SH-SY5Y (cell line): ENCODE data around the gene VWA5A.

ENCODE experiments used
- GATA2 ChIP-seq: IDR thresholded peaks from 2 replicates; pipeline ENCODE4 v1.6.1; 2011; ENCODE audit warnings: mild to moderate bottlenecking, low read depth, low read length
- GATA3 ChIP-seq: IDR thresholded peaks from 2 replicates; pipeline ENCODE4 v1.6.1; 2011; ENCODE audit warnings: low read depth, mild to moderate bottlenecking, low read length, moderate library complexity

The VWA5A gene

DNA sequence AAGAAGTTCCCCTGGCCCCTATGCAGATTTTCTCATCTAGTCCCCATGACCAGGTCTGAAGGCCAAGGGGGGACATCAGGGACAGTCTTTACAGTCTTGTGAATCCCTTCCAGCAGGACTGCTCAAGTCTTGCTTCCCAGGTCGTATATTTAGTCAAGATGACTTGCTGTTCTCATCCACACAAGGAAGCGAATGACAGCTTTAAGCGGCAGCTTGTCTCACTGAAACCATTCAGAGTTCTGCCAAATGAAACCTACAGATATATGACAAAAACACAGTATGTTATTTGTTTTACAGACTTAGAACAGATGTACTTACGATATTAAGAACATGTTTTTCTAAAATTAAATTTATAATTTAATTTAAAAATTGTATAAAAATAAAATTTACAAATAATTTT, 5.6 kb downstream of the VWA5A start:
- no peak for TF ChIP-seq GATA3
- TF ChIP-seq GATA2: no peak

- TF ChIP-seq GATA2: no peak
Measured at GRCh38 chr11:124122123-124122522, 6.9 kb downstream of the VWA5A start.

DNA sequence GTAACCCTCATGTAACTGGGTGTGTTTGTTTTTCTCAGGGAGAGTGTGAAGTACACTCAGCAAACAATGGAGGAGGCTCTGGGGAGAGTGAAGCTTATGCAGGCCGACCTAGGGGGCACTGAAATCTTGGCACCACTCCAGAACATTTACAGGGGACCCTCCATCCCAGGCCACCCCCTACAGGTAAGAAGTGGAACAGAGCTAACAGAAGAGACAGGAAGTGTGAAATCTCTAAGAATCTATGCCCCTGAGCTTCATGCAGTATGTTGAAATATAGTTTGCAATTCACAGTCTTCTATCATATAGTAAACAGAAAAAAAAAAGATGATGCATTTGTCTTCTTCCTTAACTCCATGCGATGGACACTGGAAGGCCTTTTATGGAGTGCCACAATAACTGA, 8.4 kb downstream of the VWA5A start:
- TF ChIP-seq GATA2: no peak
- no peak for TF ChIP-seq GATA3

- TF ChIP-seq GATA3 (no peak), GATA2 (no peak)
Measured at GRCh38 chr11:124143034-124143433, 27.8 kb downstream of the VWA5A start.

GRCh38 chr11:124147951-124148350, 32.7 kb downstream of the VWA5A start:
- TF ChIP-seq GATA3 (no peak), GATA2 (no peak)

- TF ChIP-seq GATA2: no peak
- TF ChIP-seq GATA3: no peak
Measured at GRCh38 chr11:124150684-124151083, 35.4 kb downstream of the VWA5A start.

- no peak for TF ChIP-seq GATA3
Measured at GRCh38 chr11:124152770-124153407, 37.6 kb downstream of the VWA5A start.

GRCh38 chr11:124153821-124154220, 38.6 kb downstream of the VWA5A start:
- no peak for TF ChIP-seq GATA3

- TF ChIP-seq GATA3 (no peak), GATA2 (no peak)
Measured at GRCh38 chr11:124159481-124159880, 44.2 kb downstream of the VWA5A start.

GRCh38 chr11:124160986-124161385, 45.7 kb downstream of the VWA5A start:
- TF ChIP-seq GATA2 (no peak), GATA3 (no peak)

GRCh38 chr11:124167826-124168231, 52.6 kb downstream of the VWA5A start:
- TF ChIP-seq GATA3 (no peak), GATA2 (no peak)

DNA sequence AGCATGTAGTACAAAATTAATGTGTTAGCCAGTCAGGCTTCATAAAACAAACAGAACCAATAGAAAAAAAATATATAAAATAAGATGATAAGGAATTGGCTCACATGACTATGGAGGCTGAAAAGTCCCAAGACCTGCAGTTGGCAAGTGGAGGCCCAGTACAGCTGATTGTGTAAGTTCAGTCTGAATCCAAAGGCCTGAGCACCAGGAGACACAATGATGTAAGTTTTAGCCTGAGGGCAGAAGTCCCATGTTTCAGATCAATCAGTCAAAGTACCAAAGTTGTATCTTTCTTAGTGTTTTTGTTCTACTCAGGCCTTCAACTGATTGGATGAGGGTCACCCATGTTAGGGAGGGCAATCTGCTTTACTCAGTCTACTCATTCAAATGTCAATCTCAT, 53.5 kb downstream of the VWA5A start:
- TF ChIP-seq GATA2: no peak
- no peak for TF ChIP-seq GATA3

- TF ChIP-seq GATA3 (no peak), GATA2 (no peak)
Measured at GRCh38 chr11:124170801-124171586, 55.7 kb downstream of the VWA5A start.

DNA sequence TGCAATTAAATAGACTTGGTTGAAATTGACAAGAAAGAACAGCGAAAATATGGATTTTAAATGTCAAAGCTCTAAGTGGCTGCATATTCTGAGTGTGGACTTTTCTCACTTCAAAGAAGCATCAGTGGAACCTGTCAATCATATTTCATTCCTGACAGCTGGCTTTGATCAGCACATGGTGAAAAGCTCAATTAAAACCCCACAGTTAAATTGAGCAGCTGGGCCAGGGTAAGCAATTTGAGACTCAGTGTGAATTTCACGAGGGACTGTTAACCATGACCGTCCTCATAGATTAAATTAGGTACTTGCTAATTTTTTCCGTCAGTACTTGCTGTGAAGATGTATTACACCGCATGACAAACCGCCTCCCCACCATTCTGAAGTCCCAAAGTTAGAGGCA, 56.9 kb downstream of the VWA5A start:
- no peak for TF ChIP-seq GATA2

GRCh38 chr11:124172599-124172998, 57.3 kb downstream of the VWA5A start:
- TF ChIP-seq GATA3: no peak
- no peak for TF ChIP-seq GATA2

DNA sequence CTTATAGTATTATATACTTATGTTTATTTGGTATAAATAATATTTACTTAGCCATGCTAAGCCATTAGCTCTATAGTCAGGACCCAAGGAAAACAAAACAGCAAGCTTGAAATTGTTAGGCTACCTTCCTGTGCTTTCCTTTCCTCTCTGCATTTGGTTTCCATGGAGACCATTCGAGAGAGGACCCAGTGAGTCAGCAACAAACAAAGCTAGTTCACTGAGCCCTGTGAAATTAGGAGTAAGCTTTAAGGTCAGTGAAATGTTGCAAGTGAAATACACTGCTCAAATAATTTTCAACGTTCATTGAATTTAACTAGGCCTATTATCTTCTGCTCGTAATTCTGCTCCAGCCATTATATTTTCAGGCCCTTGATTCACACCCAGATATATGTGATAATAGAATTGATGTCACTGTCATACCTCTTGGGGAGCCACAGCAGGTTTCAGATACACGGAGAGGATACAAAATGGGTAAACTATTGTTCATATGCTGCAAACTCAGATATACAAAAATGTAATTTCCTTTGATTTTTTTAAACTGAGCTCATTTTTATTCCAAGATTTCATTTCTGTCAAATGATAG, 58.8 kb downstream of the VWA5A start:
- TF ChIP-seq GATA3 (no peak), GATA2 (no peak)
